ENCODE results near the gene CTSG.
"Not testable (repeated sequence)": the region's sequence is repeated elsewhere in the genome, so short reads cannot be mapped to it uniquely, and the experiment has no call there.

CTSG gene

DNA sequence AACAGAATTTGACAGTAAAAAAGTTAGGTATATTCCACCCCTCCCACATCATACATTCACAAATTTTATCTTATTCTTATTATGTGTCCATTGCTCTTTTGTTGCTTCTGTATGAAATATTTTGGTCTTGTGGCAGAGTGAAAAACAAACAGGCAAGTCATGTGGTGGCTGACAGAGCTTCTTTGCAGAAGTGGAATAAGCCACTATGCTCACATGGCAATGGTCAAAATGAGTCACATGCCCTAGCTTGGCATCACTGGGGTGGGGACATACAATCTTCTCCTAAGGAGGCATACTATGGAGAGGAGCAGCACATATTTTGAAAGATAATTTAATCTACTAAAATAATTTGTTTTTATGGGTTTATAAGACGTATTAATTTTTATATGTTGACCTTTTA is 40.3 kb downstream of the CTSG start:
- peak in 1 of 2 donors; percentile 7 for DNase-seq

DNA sequence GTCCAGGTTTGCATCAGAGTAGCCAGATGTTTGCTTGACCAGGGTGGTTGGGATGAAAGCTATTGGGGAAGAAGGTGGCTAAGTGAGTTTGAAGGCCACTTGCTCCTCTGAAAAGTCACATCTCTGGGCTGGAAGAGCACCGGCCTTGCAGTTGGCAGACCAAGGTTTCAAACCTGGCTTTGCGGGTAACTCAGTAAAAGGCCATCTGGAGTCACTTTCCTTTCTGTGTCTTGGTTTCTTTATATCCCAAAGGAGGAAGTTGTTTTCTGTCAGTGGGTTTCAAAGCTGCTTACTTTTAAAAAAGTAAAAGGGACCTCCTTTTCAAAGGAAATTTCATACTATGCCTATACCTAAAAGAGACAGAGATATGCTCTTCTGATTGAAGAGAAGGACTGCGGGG is 41.8 kb downstream of the CTSG start:
- no peak for DNase-seq

DNA sequence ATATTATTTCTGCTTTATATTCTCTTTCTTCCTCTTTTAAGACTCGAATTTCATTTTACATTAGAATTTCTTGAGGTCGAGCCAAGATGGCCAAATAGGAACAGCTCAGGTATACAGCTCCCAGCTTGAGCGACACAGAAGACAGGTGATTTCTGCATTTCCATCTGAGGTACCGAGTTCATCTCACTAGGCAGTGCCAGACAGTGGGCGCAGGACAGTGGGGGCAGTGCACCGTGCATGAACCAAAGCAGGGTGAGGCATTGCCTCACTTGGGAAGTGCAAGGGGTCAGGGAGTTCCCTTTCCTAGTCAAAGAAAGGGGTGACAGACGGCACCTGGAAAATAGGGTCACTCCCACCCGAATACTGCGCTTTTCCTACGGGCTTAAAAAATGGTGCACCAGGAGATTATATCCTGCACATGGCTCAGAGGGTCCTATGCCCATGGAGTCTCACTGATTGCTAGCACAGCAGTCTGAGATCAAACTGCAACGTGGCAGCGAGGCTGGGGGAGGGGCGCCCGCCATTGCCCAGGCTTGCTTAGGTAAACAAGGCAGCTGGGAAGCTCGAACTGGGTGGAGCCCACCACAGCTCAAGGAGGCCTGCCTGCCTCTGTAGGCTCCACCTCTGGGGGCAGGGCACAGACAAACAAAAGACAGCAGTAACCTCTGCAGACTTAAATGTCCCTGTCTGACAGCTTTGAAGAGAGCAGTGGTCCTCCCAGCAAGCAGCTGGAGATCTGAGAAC is 50.0 kb downstream of the CTSG start:
- DNase-seq, result not testable (repeated sequence)
